HepG2 (cell line): ENCODE data around the gene CAD. TPM values are rescaled to one million over a fixed set of nuclear protein-coding genes. Genes with fewer than 3 reads are reported as not detected.

Experiments
- ARID4A ChIP-seq: sonication (generic); formaldehyde crosslinking; IDR thresholded peaks from 2 replicates; pipeline ENCODE4 v1.5.0; 2020; ENCODE audit warnings: mild to moderate bottlenecking, missing genetic modification reagents, borderline replicate concordance
- CAMTA2 ChIP-seq: sonication (generic); formaldehyde crosslinking; IDR thresholded peaks from 2 replicates; pipeline ENCODE4 v1.4.0; 2020; ENCODE audit warnings: mild to moderate bottlenecking, missing genetic modification reagents, borderline replicate concordance
- DNMT1 ChIP-seq: sonication (generic); formaldehyde crosslinking; IDR thresholded peaks from 2 replicates; pipeline ENCODE4 v1.5.1; 2020; ENCODE audit warnings: mild to moderate bottlenecking, missing genetic modification reagents
- RARG ChIP-seq: sonication (generic); formaldehyde crosslinking; IDR thresholded peaks from 2 replicates; pipeline ENCODE4 v1.4.0; 2020; ENCODE audit warnings: low read depth, mild to moderate bottlenecking, missing genetic modification reagents
- SKI ChIP-seq: fragments of 450-650 bp; IDR thresholded peaks from one replicate; pipeline ENCODE4 v1.6.1; 2018; ENCODE audit warnings: mild to moderate bottlenecking; ENCODE audit not compliant: partially characterized antibody
- SOX6 ChIP-seq, 2 experiments: fragments of 450-650 bp in 1 of 2; sonication (generic) in 1 of 2; formaldehyde crosslinking in 1 of 2; IDR thresholded peaks; 2 replicates each; pipeline versions ENCODE4 v1.4.0 to v1.6.1; 2017 to 2020; ENCODE audit warnings: antibody characterized with exemption in 1 of 2, mild to moderate bottlenecking in 1 of 2, missing genetic modification reagents in 1 of 2
- SRSF9 ChIP-seq: fragments of 200-400 bp; formaldehyde crosslinking; IDR thresholded peaks from 2 replicates; pipeline ENCODE4 v1.6.1; 2018; ENCODE audit warnings: borderline replicate concordance, mild to moderate bottlenecking, low read depth, low read length; ENCODE audit not compliant: insufficient read depth, poor library complexity, severe bottlenecking
- UBTF ChIP-seq: sonication (generic); formaldehyde crosslinking; IDR thresholded peaks from 2 replicates; pipeline ENCODE4 v1.4.0; 2020; ENCODE audit warnings: mild to moderate bottlenecking, missing genetic modification reagents
- ZFP1 ChIP-seq: IDR thresholded peaks from 2 replicates; pipeline ENCODE4 v1.6.1; 2016
- ZNF253 ChIP-seq: sonication (generic); formaldehyde crosslinking; IDR thresholded peaks from 2 replicates; pipeline ENCODE4 v1.8.0; 2022; ENCODE audit warnings: mild to moderate bottlenecking, missing genetic modification reagents, borderline replicate concordance
- ZNF460 ChIP-seq: sonication (generic); formaldehyde crosslinking; IDR thresholded peaks from 2 replicates; pipeline ENCODE4 v1.5.1; 2020; ENCODE audit warnings: missing genetic modification reagents, mild to moderate bottlenecking, borderline replicate concordance
- ZNF704 ChIP-seq: sonication (generic); formaldehyde crosslinking; IDR thresholded peaks from 2 replicates; pipeline ENCODE4 v1.8.1; 2023; ENCODE audit warnings: mild to moderate bottlenecking, inconsistent platforms, moderate library complexity, missing genetic modification reagents, borderline replicate concordance
- ZNF761 ChIP-seq: sonication (generic); formaldehyde crosslinking; conservative IDR thresholded peaks from 2 replicates; pipeline ENCODE4 v1.4.0; 2020; ENCODE audit warnings: mild to moderate bottlenecking, missing genetic modification reagents
- polyA plus RNA-seq, 8 experiments: library from polyadenylated mRNA; depleted of rRNA in 3 of 8; stranded (reverse) in 7 of 8; unstranded in 1 of 8; fragments of >200 nt; fragmentation: Illumina TruSeq in 4 of 8; extraction: Trizol in 4 of 8; gene quantifications; 2 replicates each; pipeline versions ENCODE4 v1.2.1 to v1.2.3, GENCODE V29; 2011 to 2016; ENCODE audit warnings: low read depth in 4 of 8, missing spikeins in 1 of 8, mixed read lengths in 1 of 8; ENCODE audit not compliant: insufficient read depth in 1 of 8
- total RNA-seq, 5 experiments: library from RNA; depleted of rRNA; stranded (reverse); fragments of >200 nt; fragmentation: Illumina TruSeq; extraction: Trizol; gene quantifications; 2 replicates each; pipeline ENCODE4 v1.2.3, GENCODE V29; 2016; ENCODE audit warnings: low read depth in 1 of 5

CAD gene
- total and polyA plus RNA-seq, 2 of the 13 experiments (the other 11 are each of a cell fraction or from before 2014, with no cell fraction given), result 21.7 to 37.0 TPM

GRCh38 chr2:27264753-27265535, 47.8 kb downstream of the CAD start (continued):
- TF ChIP-seq SOX6 (IDR thresholded peaks at IDR 0.05) (no peak), SOX6 (CRISPR knock-in tag; IDR thresholded peaks at IDR 0.05) (peak; percentile 76), ZFP1 (no peak), ZNF761 (CRISPR knock-in tag) (0 out of 2 replicates have a peak, but pooled peaks have one; percentile 30), SRSF9 (no peak), CAMTA2 (CRISPR knock-in tag) (0 out of 2 replicates have a peak, but pooled peaks have one; percentile 55), DNMT1 (CRISPR knock-in tag) (no peak), ZNF253 (peak; percentile 89), UBTF (peak; percentile 72), ARID4A (CRISPR knock-in tag) (peak; percentile 72; the same call in 1 of the 2 replicates), ZNF704 (CRISPR knock-in tag) (no peak), SKI (peak; percentile 29), ZNF460 (CRISPR knock-in tag) (no peak), RARG (no peak)
